ENCODE measurements around the gene TRMT1.
A peak's percentile ranks its signal among the peaks of the same experiment; 100 is the strongest.
"Not testable (repeated sequence)": the region's sequence is repeated elsewhere in the genome, so short reads cannot be mapped to it uniquely, and the experiment has no call there.

The TRMT1 gene

DNA sequence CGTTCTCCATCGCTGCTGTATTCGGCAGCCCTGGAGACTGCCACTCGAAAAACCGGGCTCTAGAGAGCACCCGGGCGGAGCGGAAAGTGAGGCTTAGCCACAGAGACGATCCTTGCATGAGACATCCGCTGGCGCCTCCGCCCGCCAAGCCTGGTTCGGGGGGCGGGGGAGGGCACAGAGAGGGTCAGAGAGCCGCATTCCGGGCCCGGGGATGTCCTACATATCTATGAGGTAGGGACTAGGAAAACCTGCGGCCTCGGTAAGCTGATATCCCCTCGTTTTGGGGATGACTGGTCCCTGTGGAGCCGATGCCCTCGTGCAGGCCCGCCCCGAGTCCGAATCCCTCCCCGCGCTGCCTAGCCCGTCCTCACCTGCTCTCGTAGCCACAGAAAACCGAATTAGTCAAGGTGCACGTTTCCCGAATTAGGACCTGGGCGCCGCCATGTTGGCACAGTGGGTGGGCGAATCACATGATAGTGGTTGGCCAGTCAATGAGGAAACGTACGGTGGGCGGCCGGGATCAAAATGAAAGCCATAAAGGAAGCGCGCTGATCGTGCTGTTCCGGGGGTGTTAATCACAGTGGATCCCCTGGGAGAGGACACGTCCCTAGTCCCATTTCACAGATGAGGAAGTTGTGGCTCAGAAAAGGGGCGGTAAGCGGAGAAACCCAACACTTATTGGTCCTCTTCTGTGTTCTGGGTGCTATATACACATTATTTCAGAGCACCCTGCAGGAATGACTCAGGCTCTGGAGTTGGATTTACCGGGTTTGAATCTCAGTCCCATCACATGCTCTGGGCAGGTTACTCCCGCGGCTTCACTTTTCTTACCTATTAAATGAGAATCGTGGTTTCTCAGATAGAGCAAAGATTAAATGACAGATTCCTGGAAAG lies at the start of gene TRMT1:
TRMT1 (minus strand) TSS at position 459 of the 894 bp plus-strand sequence; CDS start at position 118, 341 bp downstream.
- peak; percentile 93 for DNase-seq

DNA sequence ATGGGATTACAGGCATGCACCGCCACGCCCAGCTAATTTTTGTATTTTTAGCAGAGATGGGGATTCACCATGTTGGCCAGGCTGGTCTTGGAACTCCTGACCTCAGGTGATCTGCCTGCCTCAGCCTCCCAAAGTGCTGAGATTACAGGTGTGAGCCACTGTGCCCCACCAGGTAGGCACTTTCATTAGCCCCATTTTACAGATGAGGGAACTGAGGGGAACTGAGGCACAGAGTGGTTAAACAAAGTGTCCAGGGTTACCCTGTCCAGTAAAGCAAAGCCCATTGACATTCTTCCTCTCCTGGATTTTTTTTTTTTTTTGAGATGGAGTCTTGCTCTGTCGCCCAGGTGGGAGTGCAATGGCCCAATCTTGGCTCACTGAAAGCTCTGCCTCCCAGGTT lies 49.6 kb upstream of the TRMT1 start:
- not testable (repeated sequence) for DNase-seq

DNA sequence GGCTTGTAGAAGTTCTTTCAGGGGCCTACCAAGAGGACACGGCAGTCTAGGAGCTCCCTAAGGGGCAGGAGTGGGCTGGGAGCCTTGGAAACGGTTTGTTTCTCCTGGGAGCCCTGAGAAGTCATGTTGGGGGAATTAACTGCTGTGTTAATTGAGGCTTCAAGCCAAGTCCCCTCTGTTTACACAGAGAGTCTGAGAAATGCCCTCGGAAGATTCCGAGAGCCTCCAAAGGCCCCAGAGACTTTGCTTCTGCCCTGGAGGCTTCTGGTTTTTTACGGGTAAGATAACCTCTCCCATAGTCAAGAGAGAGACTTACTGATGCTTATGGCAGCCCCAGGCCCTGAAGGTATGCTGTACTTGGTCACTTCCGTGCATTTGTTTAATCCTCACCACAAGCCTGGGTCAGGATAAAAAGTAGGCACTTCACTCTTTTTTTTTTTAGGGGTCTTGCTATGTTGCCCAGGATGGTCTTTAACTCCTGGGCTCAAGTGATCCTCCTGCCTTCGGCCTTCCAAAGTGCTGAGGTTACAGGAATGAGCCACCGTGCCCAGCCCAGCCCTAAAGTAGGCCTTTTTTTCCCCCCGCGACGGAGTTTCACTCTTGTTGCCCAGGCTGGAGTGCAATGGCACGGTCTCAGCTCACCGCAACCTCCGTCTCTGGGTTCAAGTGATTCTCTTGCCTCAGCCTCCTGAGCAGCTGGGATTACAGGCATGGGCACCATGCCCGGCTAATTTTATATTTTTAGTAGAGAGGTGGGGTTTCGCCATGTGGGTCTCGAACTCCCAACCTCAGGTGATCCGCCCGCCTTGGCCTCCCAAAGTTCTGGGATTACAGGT lies 48.8 kb upstream of the TRMT1 start:
- peak; percentile 17 for DNase-seq

DNA sequence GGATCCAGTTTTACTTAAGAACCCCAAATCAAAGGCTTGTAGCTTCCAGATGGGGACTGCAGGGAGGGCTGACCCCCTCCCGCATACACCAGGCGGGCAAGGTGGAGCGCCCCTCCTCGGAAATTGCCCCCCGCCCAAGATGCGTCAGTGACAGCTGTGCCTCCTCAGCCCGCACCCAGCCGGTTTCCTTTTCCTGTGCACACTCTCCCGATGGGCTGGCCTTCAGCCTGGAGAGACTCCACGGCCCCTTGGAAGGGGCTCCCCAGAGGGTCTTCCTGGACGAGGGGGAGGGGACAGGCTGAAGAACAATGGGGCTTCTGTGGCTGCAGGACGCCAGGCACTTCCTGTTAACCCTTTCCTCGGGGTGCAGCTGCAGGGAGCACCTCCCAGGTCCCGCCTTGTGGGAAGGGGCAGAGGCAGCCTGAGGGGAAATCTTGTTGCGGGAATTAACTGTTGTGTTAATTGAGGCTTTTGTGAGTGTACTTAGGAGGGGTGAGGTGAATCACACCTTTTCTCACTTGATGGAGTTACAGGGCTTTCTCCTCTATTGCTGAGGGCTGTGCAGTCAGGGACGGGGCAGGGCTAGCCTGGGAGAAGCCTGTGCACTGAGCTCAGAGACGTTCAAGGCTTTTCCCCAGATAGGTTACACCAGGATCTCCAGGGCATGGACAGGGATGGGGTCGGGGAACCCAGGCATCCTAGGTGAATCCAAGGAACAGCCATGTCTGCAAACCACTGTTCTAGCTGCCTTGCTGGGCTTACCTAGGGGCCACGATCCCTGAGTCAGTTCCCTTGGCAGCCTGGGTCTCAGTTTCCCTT lies 48.0 kb upstream of the TRMT1 start:
- peak; percentile 84 for DNase-seq

DNA sequence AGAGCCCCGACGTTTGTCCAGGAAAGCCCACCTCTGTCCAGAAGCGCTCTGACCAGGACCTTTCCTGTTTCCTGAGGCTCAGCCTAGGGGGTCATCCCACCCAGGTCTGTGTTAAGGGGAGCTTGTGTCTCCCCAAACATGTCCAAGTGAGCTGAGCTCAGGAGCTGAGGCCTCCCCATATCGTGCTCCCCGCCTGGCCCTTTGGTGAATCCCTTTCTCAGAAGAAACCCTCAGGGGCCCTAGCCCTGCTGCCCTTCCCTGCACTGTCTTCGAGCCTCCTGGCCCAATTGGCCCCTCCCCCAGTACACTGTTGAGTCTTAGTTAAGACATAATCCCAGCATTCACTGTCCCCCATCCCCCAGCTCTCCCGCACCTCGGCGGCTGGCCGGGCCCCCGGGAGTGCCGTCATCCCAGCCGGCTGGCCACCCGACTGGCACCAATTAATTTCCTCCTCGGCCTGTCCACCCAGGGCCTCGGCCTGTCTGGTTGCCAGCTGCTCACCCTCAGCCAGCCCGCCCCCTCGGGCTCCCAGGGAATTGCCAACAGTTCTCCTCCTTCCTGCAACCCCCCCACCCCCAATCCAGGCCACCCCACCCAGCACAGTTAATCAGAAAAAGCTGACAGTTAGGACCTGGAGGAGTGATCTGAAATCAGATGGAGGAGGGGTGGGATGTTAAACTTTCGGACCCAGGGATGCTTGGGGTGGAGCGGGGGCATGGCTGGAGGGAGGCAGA lies 47.2 kb upstream of the TRMT1 start:
- DNase-seq = peak; percentile 44

DNA sequence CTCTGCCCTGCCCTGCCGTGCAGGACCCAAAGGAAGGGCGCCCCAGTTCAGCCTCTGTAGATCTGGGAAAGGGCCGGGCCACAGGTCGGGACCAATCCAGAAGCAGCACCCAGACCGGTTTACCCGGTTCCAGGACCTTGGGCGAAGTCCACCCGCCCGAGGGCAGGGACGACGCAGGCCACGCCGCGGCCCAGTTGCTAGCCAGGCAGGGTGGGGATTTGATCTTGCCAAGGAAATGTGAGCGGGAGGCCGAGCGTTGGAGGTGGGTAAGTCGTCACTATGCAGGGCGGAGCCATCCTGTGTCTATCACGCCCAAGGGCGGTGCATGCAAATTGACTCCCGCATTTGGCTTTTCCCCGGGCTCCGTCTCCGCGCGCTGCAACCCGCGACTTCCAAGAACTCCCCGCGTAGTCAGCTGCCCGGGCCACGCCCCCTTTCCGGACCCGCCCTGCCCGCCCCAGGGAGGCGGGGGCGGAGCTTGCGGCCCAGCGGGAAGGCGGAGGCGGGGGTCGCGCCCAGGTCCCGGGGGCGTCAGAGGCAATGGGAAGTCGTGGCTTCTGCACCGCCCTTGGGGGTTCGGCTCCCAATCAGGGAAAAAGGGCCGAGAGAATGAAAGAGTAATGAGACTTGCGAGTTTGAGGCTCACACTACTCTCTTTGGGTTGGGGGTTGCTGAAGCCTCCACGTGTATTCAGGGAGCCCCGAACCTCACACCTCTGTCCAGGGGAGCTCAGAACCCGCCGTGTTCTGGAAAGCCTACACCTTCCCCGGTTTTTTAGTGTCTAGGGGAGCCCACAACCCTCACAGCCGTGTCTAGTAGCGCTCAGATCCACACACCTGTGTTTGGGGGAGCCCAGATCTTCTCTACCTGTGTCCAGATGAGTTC lies 46.4 kb upstream of the TRMT1 start:
- DNase-seq = peak; percentile 96

DNA sequence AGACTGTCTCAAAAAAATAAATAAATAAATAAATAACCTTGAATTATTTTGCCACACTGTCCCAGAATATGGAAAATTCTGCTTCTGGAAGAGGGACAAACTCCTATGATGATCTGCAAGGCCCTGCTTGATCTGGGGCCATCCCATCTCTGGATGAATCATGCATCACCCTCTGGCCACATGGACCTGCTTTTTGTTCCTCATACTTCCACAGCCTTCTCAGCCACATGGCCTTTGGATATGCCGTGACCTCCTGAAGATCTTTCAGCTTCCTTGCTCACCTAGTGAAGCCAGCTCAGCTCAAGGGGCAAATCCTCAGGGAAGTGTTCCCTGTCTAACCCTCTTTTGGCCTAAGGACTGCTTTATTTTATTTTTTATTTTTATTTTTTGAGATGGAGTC lies 44.0 kb upstream of the TRMT1 start:
- DNase-seq = no peak

DNA sequence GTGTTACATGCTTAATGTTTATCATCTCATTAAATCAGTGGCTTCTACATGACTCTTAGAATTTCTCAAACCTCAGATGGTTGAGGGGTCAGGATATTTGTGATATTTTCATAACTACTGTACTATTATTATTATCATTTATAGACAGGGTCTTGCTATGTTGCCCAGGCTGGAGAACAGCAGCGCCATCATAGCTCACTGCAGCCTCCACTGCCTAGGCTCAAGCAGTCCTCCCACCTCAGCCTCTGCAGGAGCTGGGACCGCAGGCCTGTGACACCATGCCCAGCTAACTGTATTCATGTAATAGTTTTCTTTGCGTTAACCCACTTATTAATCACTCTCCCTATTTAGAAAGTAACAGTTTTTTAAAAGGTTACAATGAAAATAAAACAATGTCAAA lies 43.2 kb upstream of the TRMT1 start:
- DNase-seq = no peak

DNA sequence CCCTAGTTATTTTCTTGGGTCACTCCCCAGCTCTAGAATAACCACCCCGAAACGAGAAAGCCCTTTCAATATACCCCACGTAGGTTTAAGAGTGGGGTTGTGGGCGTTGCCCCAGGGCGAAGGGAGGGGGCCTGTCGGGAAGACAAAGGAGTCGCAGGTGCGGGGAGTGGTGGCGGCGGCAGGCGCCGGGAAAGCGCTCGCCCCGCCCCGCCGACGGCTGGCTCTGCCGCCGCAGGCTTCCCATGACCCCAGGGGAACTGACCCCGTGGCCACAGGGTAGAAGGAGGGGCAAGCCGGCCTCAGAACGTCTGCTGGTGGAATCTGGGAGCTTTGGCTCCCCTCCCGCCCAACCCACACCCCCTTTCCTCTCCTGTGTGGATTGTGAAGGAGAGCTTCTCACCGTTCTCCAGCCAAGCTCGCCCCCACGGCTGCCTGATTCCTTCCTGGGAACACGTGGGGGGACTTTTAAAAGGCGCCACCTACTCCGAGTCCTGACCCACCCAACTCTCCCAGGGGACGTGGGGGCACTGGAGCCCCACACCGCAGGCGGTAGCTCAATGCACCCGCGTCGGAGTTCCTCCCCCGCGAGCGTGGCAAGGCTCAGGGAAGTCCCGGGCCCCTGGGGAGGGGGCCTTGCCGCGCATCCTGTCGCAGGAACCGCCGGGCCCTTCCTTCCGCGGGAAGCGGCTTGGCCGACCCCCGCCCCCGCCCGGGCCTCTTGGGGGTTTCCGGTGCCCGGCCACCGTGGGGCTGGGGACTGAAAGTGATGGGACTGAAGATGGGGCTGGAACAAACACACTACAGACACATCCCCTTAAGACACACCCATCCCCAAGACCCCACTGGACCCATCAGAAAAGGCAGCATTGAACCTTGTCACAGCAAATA lies 39.2 kb upstream of the TRMT1 start:
- peak; percentile 70 for DNase-seq

DNA sequence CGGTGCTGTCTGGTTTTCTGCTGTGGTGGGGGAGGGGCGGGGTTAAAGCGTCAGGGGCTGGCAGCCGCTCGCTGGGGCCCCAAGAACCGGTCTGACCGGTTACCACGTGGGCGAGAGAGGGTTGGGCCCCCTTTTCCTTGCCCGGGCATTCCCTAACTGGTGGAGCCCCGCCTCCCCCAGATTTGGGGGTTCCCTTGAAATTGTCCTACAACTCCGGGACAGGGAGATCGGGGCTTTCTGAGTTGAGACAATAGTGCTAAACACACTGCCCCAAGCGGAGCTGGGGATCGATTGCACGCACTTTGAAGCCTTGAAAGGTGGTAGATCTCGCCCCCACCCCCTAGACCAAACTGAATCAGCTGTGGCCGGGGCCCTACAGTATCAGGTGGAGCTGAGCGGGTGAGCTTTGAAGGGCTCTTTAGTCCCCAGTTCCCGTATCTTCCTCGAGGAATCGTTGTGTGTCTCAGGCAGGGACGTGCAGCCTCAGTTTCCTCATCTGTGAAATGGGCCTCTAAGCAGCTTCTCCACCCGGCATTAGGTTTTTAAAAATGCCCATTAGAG lies 38.5 kb upstream of the TRMT1 start:
- peak; percentile 57 for DNase-seq

DNA sequence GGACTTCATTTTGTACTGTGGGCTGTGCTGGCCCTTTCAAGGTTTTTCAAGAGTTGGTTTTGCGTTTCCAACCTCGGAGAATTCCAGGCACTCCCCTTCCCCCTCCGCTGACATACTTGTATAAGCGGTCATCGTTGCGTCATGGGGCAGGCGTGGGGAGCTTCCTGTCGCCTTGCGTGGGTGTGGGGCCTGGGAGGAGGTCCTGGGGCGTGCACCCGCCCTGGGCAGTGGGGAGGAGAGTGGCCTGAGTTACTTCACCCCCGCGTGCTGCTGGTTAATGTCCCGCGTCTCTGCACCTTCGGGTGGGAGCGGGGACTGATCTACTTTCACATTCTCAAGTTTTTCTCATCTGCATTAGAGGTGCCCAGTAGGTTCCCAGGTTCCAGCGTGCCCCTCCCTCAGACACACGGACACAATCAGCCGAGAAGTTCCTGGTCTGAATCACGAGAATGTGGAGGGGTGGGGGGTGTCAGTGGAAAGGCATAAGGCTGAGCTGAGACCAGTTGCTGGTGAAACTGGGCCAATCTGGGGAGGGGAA lies 37.8 kb upstream of the TRMT1 start:
- DNase-seq = peak; percentile 55

DNA sequence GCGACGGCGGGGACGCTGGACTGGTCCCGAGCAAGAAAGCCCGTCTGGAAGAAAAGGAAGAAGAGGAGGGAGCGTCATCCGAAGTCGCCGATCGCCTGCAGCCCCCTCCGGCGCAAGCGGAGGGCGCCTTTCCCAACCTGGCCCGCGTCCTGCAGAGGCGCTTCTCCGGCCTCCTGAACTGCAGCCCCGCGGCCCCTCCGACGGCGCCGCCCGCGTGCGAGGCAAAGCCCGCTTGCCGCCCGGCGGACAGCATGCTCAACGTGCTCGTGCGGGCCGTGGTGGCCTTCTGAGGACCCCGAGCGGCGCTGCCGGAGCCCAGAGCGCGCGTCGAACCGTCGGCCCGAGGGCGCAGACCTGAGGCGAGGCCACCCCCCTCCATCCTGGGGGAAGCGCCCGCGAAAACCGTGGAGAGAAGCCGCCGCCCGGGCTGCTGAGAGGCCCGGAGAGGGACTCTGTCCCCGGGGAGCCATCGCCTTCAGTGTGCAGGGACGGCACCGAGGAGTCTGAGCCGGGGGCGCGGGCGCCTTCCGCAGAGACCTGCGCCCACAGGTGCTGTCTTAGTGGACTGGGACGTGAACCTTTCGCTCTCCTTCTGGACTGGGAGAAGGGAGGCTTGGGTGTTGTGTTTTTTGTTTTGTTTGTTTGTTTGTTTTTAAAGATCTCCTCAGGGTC lies 37.2 kb upstream of the TRMT1 start:
- peak; percentile 48 for DNase-seq

DNA sequence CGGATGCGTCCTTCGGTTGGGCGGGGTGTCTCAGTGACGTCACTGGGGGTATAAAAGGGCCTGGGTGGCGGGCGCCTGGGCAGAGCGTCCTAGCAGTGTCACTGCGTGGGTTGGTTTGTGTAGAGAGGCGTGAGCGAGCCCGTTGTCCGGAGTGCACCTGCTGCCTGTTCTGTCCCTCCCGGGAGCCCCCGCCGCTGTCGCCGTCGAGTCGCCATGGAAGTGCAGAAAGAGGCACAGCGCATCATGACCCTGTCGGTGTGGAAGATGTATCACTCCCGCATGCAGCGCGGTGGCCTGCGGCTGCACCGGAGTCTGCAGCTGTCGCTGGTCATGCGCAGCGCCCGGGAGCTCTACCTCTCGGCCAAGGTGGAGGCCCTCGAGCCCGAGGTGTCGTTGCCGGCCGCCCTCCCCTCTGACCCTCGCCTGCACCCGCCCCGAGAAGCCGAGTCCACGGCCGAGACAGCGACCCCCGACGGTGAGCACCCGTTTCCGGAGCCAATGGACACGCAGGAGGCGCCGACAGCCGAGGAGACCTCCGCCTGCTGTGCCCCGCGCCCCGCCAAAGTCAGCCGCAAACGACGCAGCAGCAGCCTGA lies 36.5 kb upstream of the TRMT1 start:
- DNase-seq = peak; percentile 92

DNA sequence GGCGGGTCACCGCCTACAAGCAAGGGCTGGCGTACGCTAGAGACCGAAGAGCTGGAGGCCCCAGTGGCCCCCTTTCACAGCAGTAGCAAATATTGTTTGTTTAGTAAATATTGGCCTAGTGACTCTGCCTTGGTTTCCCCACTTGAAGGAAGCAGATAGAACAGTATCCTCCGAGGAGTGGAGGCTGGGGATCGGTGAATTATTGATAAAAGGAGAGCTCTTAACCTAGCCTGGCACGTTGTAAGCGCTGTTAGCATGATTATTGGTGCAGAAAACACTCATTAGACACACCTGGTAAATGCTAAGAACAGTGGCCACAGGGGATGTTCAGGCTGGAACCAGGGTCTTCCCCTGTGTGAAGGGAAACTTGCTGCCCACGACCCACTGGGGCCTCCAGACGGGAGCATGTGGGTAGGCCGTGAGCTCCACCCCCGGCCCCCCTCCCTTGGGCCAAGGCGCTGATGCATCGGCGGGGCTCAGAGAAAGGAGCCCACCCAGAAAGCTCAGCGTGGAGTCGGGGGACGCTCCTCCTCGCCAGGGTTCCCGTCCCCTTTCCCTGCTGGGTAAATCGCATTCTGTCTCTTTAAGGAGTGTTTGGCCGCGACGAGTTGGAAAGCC lies 35.9 kb upstream of the TRMT1 start:
- no peak for DNase-seq

DNA sequence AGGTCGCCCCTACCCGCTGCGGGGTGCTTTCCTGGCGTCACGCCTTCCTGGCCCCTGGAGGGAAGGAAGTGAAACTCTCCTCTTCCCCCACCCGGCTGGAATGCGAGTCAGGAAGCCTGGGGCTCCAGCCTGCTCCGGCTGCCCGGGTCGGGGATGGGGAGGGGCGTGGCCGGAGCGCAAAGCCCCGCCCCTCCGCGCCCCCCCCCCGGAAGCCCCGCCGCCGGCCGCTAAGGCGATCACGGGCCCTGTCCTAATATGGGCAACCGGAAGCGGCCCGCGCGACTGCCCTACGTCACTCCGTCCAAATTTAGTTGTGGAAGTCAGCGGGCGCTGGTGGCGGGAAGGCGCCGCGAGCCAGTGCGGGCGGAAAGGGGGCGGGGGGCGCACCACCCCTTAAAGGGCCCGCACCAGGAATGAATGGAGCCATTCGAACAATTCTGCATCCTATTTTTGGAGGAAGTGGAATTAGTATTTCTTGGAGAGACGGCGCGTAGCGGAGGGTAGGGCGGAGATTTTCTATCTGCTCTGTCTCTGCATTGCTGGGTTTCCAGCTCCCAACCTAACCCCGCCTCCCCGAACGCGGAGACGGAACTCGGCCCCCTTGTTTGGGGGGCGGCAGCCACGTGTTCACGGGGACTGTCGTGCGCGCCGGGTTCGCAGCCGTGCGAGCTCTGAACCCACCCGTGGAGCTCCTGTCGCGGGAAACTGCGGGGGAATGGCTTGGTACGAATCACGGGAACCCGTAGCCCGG lies 35.2 kb upstream of the TRMT1 start:
- peak; percentile 98 for DNase-seq

DNA sequence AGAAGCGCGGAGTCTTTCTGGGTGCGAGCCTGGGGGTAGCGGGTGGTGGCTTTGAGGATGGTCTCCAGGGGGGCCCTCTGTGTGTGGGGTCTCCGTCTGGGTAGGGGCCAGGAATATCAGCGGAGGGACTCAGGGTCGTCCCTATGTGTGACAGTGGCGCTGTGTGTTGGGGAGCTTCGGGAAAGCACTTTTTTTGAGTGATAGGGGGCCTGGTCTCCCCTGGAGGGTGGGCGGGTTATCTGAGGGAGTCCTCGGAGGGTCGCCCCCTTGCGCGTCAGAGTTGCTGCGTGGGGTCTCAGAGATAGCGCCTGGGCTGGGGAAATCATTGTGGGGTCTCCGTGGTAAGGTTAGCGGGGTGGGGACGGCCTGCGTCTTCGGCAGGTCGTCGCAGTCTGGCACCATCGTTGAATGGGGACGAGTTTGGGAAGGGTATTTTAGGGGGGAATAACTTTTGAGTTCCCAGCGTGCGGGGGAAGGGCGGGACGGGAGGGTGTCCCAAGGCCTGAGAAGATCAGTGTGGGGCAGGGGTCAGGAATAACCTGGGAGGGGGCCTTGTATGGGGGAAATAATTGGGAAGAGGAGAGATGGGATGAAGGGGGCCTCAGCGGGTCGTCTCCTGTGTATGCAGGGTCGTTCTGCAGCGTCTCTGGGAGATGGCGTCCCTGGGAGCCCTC lies 34.5 kb upstream of the TRMT1 start:
- DNase-seq = no peak
